ENCODE measurements around the gene MPDZ.

DNA sequence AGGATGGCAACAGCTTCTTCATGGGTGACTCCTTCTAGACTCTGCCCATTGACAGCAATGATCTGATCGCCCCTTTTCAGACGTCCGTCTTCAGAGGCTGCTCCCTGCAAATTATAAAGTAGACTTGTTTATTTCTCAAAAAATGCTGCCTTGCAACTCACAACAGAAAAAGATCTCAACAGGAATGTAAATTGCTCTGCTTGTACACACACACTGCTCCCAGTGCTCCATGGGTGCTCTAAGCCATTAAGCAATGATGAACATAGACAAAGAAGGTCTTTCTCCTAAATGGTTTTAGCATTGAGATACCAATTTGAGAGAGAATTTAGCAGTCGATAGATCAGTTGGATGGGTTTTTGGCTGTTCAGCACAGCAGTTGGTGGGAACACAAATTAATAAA is 172.5 kb downstream of the MPDZ start:
- TF ChIP-seq TCF7L2 (IDR thresholded peaks at IDR 0.05; ENCODE audit: low read depth, low read length) (no peak), POLR2AphosphoS5 (IDR thresholded peaks at IDR 0.05; ENCODE audit: low read depth, low read length) (no peak)
- TF ChIP-seq, protein P1, sequence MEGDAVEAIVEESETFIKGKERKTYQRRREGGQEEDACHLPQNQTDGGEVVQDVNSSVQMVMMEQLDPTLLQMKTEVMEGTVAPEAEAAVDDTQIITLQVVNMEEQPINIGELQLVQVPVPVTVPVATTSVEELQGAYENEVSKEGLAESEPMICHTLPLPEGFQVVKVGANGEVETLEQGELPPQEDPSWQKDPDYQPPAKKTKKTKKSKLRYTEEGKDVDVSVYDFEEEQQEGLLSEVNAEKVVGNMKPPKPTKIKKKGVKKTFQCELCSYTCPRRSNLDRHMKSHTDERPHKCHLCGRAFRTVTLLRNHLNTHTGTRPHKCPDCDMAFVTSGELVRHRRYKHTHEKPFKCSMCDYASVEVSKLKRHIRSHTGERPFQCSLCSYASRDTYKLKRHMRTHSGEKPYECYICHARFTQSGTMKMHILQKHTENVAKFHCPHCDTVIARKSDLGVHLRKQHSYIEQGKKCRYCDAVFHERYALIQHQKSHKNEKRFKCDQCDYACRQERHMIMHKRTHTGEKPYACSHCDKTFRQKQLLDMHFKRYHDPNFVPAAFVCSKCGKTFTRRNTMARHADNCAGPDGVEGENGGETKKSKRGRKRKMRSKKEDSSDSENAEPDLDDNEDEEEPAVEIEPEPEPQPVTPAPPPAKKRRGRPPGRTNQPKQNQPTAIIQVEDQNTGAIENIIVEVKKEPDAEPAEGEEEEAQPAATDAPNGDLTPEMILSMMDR (IDR thresholded peaks at IDR 0.05) = no peak
